AG04450 (cell line): ENCODE measurements around the gene GLP2R. TPM values are rescaled to one million over a fixed set of nuclear protein-coding genes. Genes with fewer than 3 reads are reported as not detected.

Experiments used
- CTCF ChIA-PET: fragments of 300-600, 350-600 bp; formaldehyde crosslinking; extraction: SDS; loops from one replicate; lab custom pipeline; 2022; ENCODE audit warnings: antibody characterized with exemption, inconsistent platforms; lab: Charles Lee
- POLR2A ChIA-PET: fragments of 350-600 bp; formaldehyde crosslinking; extraction: SDS; loops from one replicate; lab custom pipeline; 2021; ENCODE audit warnings: antibody characterized with exemption, inconsistent platforms; lab: Yijun Ruan, JAX
- DNase-seq: peaks from one replicate; pipeline ENCODE4 v3.0.0-alpha.2; 2011; ENCODE audit warnings: low read depth, low spot score
- H3K27ac ChIP-seq: one replicate; pipeline ENCODE4 v1.5.1; 2012; ENCODE audit warnings: low read depth, low read length, control low read depth
- H3K27me3 ChIP-seq: one replicate; pipeline ENCODE4 v1.6.0; 2012; ENCODE audit warnings: low read length; ENCODE audit not compliant: control insufficient read depth, insufficient read depth
- H3K4me3 ChIP-seq: 2 replicates; pipeline ENCODE4 v1.5.1; 2011; ENCODE audit warnings: mild to moderate bottlenecking, low read depth, low read length, control low read depth
- H3K9me3 ChIP-seq: 2 replicates; pipeline ENCODE4 v1.5.1; 2012; ENCODE audit warnings: low read length; ENCODE audit not compliant: control insufficient read depth, insufficient read depth
- polyA plus RNA-seq: library from polyadenylated mRNA; depleted of rRNA; stranded (reverse); fragments of >200 nt; gene quantifications from 2 replicates; pipeline ENCODE4 v1.2.3, GENCODE V29; 2011
- TF ChIP-seq, protein P1 (sequence below): IDR thresholded peaks from 2 replicates; pipeline ENCODE4 v1.5.1; 2011; ENCODE audit warnings: low read depth, low read length, control low read depth, inconsistent platforms

Gene GLP2R
- polyA plus RNA-seq, 1 experiment: 0.63 TPM

GRCh38 chr17:9932491-9932890, 106.8 kb downstream of the GLP2R start:
- Histone ChIP-seq H3K27ac (no peak overlapping the region), H3K4me3 (no peak overlapping the region), H3K9me3 (peaks cover 9% of the 10 kb centered on the region), H3K27me3 (no peaks in the 10 kb centered on the region)
- no peak for DNase-seq
- ChIA-PET POLR2A (no interaction called here), CTCF (no interaction called here)
- TF ChIP-seq, protein P1, sequence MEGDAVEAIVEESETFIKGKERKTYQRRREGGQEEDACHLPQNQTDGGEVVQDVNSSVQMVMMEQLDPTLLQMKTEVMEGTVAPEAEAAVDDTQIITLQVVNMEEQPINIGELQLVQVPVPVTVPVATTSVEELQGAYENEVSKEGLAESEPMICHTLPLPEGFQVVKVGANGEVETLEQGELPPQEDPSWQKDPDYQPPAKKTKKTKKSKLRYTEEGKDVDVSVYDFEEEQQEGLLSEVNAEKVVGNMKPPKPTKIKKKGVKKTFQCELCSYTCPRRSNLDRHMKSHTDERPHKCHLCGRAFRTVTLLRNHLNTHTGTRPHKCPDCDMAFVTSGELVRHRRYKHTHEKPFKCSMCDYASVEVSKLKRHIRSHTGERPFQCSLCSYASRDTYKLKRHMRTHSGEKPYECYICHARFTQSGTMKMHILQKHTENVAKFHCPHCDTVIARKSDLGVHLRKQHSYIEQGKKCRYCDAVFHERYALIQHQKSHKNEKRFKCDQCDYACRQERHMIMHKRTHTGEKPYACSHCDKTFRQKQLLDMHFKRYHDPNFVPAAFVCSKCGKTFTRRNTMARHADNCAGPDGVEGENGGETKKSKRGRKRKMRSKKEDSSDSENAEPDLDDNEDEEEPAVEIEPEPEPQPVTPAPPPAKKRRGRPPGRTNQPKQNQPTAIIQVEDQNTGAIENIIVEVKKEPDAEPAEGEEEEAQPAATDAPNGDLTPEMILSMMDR: no peak

DNA sequence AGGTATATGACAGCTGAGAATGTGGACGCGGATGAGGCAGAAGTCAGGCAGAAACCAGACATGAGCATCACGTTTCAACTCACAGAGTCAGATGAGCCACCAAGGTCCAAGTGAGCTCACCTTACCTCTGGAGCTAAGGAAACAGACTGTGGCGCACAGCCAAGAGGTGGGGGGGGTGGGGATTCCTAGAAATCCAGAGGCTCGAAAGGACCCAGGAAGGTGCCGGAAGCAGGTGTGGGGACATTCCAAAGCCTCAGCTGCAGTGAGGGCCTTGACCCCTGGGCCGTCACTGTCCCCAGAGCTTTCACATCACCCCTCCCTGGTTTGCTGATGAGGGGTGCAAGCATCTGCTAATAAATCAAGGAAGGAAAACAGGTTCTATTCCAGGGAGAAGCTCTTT, 108.6 kb downstream of the GLP2R start:
- ChIA-PET POLR2A (no interaction called here), CTCF (interaction anchor here (0.8 to 3.7 kb wide), 2 partner anchors 10 to 683 kb away, joined by 4 to 13 read pairs; no protein-coding TSS in a partner anchor)
- Histone ChIP-seq H3K27ac (no peak overlapping the region), H3K4me3 (no peak overlapping the region), H3K9me3 (peaks cover 15% of the 10 kb centered on the region), H3K27me3 (no peaks in the 10 kb centered on the region)
- TF ChIP-seq, protein P1: no peak
- no peak for DNase-seq

- CTCF ChIA-PET: interaction anchor here (0.6 to 3.7 kb wide), 2 partner anchors 177 to 682 kb away, joined by 3 to 13 read pairs; no protein-coding TSS in a partner anchor
- no peak for DNase-seq
- POLR2A ChIA-PET: no interaction called here
- Histone ChIP-seq H3K27ac (no peak overlapping the region), H3K9me3 (peaks cover 24% of the 10 kb centered on the region), H3K27me3 (no peaks in the 10 kb centered on the region), H3K4me3 (no peak overlapping the region)
- TF ChIP-seq, protein P1: no peak
Measured at GRCh38 chr17:9935408-9935807, 109.7 kb downstream of the GLP2R start.

DNA sequence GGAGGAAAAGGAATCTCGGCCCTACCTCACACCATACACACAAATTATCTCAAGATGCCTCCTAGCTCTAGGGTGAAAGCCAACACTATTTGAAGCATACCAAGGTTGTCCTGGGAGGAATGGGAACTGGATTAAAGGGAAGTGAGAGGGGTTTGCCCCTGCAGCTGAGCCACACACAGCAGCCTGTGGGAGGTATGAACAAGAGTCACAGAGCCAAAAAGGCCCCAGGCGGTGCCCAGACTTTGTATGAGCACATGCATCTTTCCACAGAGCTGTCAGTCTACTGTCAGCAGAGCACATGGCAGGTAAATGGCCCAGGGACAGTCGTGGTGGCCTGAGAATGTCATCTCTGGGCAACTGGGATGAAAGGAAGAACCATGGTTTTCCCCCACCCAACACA, 110.4 kb downstream of the GLP2R start:
- CTCF ChIA-PET: interaction anchor here (3.7 kb wide), 1 partner anchor 681 kb away, joined by 13 read pairs; no protein-coding TSS in a partner anchor
- H3K27me3 ChIP-seq: no peaks in the 10 kb centered on the region
- POLR2A ChIA-PET: no interaction called here
- TF ChIP-seq, protein P1: no peak
- H3K27ac ChIP-seq: no peak overlapping the region
- peaks cover 24% of the 10 kb centered on the region for H3K9me3 ChIP-seq
- DNase-seq: no peak
- no peak overlapping the region for H3K4me3 ChIP-seq

DNA sequence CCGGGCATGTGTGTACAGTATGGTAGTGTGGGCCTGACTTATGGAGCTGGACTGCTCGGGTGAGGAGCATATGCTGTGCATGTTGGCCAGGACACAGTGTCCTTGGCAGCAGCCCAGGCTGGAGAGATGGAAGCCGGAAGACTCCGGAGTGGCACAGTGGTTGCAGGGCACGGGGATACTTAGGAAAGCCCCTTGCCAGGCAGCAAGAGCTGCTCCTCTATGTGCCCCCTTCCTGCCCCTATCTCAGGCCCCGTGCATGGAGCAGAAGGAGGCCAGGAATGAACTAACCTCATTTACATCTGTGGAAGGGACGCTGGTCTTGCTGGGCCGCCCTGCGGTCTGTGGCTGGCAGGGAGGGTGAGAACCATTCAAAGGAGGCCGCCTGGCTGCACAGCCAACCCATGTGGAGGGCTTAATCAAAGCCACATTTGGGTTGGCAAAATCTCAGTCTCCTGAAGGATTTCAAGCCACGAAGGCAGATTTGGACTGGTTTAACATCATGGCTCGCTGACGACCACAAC, 111.6 kb downstream of the GLP2R start:
- ChIA-PET POLR2A (no interaction called here), CTCF (no interaction called here)
- peaks cover 28% of the 10 kb centered on the region for H3K9me3 ChIP-seq
- no peak for DNase-seq
- H3K27me3 ChIP-seq: no peaks in the 10 kb centered on the region
- H3K27ac ChIP-seq: no peak overlapping the region
- TF ChIP-seq, protein P1: no peak
- H3K4me3 ChIP-seq: no peak overlapping the region
